Activated gamma-delta T cell (primary cell): ENCODE results near the gene MRPS5.
"Not testable (repeated sequence)": the region's sequence is repeated elsewhere in the genome, so short reads cannot be mapped to it uniquely, and the experiment has no call there.

Experiments
- DNase-seq: peaks from one replicate; lab custom pipeline; 2025; lab: John Stamatoyannopoulos, UW
- total RNA-seq, 2 donors: gene quantifications; one replicate each; lab custom pipeline; 2026; lab: John Stamatoyannopoulos, UW

The MRPS5 gene
- total RNA-seq, result 14.1 to 21.3 reads per million in 2 donors

DNA sequence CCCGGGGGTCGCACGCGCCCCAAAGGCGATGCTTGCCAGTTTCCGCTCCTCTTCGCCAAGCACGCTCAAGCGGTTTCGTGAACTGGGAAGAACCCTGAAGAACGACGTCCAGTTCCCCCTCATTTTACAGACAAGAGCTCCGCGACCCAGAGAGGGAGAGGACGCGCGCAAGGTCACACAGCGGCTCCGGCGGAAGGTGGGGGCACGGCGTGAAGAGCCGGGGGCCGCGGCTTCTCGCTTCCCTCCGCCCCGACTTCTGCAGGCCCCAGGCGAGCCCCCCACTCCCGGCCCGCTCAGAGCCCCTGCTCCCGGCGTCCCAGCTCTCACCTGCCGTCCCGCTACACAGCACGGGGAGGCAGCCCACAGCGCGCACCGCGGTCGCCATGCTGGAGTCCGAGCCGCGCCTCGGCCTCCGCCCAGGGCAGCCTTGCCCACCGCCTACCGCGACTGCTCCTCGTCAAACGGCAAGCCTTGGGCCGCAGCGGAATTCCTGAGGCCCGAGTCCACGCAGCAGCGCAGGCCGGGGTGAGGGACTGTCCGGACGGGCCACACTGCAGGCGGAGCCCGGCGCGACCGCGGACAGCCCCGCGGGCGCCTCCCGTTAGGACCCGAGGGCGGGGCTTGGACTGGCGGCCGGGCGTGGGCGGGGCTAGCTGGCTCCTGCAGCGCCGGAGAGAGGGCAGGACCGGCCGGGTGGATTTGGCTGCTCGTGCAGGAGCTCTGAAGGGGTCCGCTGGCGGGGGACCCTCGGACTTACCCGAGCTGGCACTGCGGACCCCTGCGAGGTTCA is at the start of gene MRPS5:
Gene MRPS5 (minus strand): TSS at position 402 of the 790 bp plus-strand sequence. CDS start 17 bp downstream, at position 385.
- peak; percentile 65 for DNase-seq

DNA sequence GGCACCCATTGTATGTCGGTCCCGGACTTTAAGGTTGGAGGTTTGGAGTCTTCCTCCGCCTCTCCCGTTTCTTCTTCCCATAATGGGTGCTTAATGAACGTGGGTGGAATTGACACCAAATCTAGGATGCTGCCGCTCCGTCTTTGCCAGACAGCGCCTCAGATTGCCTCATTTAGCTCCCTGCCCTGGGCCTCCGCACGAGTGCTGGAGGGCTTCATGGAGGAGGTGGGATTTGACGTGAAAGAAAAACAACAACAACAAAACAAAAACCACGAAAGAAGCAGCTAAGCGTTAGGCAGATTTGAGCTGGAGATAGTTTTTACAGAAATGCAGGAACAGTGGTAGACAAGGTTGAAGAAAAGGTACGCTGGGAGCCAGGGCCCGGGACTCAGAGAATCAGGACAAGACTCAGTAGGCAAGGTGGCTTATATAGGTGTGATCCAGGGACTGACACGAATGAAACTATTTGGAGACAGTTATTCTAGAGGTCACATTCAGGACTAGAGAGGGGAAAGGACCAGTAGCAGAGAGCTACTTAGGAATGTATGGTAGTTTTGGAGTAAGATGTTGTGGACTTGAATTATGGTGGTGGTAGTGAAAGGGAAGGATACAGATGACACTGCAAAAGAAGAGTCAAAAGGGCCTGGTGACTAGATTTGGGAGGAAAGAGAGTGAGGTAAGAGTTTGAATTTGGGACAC is 44.6 kb upstream of the MRPS5 start:
- DNase-seq, result no peak

- peak; percentile 84 for DNase-seq
Measured at GRCh38 chr2:95165371-95166064, 43.9 kb upstream of the MRPS5 start, which contains the start of gene ZNF2. ZNF2 (plus strand) TSS chr2:95165809; CDS start chr2:95176227, 10,418 bp downstream.

DNA sequence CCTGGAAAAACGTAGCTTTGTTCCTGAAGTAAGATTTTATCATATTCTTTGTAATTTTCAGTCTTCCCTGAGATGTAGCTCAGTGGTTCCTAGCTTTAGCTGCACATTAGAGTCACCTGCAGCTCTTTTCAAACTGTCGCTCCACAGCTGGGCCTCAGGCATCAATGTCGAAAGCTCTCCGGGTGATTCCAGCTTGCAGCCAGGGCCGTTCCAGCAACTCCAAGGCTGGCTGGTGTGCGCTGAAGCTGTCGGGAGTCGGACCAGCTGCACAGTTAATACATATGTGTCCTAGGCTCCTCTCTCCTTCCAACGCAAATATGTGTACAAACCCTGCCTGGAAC is 43.4 kb upstream of the MRPS5 start:
- DNase-seq, result no peak

- DNase-seq, result peak; percentile 79
Measured at GRCh38 chr2:95159690-95160449, 38.3 kb upstream of the MRPS5 start, which contains the start of gene ZNF514. ZNF514 (minus strand) TSS chr2:95159848; CDS start chr2:95153253, 6,595 bp downstream.

- DNase-seq, result peak; percentile 17
Measured at GRCh38 chr2:95158891-95159619, 37.4 kb upstream of the MRPS5 start.

DNA sequence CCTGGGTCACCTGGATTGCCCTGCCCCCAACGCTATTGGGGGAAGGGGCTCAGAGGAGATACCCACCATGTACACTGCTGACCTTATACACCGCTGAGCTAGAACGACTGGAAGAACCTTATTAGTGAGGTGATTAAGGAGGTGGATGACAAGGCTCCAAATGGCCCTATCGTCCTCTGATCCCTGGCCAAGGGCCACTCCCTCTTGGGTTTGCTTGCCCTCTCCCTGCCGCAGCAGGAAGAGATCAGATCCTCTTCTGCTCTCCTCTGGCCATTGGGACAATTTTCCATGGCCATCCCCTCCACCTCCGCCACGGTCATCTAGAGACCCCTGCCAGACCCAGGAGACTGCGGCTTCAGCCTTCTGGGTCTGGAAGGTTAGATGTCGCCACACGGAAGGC is 36.8 kb upstream of the MRPS5 start:
- DNase-seq, result no peak

DNA sequence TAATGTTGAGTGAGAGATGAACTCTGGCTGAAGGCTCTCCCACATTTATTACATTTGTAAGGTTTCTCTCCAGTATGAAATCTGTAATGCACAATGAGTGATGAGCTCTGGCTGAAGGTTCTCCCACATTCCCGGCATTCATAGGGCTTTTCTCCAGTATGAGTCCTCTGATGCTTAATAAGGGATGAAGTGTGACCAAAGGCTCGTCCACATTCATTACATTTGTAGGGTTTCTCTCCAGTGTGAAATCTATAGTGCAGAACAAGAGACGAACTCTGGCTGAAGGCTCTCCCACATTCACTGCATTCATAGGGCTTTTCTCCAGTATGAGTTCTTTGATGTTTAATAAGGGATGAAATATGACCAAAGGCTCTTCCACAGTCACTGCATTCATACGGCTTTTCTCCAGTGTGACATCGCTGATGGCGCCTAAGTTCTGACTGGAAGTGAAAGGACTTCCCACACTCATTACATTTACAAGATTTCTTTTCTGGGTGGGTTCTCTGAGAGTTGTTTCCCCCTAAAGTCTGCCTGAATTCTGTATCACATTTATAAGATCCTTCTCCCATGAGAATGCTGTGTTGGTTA is 27.9 kb upstream of the MRPS5 start:
- DNase-seq, result no peak

DNA sequence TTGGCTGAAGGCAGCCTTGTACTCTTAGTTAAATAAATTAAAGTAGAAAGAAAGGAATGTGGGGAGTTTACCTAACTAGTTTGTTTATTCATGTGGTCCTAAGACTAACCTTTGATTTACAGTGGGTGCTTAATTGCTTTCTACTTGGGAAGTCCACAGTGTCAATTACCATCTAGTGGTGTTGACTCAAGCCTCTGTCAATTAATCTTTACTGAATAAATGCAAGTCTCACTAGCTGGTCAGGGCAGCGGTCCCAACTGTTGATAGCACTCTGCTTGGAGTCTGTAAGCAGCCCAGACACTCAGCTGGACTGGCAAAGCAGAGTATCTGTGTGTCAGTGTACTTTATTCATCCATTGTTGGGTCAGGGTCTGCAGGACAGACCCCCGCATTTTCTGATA is 22.2 kb upstream of the MRPS5 start:
- DNase-seq, result no peak

DNA sequence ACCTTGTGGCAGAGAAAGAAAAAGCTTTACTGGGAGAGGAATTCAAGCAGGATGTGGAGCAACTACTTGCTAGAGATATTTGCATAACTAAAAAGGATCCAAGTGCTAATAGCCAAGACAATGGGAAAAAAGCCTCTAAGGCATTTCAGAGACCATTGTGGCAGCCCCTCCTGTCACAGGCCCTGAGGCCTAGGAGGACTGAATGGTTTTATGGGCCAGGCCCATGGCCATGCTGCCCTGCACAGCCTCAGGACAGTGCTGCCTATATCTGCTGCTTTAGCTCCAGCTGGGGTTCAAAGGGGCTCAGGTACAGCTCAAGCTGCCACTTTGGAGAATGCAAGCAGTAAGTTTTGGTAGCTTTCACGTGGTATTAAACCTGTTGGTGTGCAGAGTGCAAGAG is 17.1 kb upstream of the MRPS5 start:
- DNase-seq, result no peak

GRCh38 chr2:95122197-95122551 is 566 bp upstream of the MRPS5 start:
- no peak for DNase-seq

DNA sequence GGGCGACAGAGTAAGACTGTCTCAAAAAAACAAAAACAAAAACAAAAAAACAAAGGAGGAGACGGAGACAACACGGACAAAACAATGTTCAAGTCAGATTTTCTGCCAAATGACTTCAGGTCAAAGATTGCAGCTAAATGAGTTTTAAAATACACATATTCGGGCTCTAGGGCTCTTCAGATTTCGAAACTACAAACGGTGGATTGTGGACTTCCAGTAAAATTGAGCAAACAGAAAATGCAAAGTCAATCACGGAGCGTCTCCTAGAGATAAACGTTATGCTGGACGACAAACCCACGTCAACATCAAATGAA is 558 bp downstream of the MRPS5 start:
- no peak for DNase-seq

- no peak for DNase-seq
Measured at GRCh38 chr2:95115418-95115817, 6.2 kb downstream of the MRPS5 start.

- no peak for DNase-seq
Measured at GRCh38 chr2:95113464-95113863, 8.1 kb downstream of the MRPS5 start.

GRCh38 chr2:95110395-95110794 is 11.2 kb downstream of the MRPS5 start:
- DNase-seq, result no peak

DNA sequence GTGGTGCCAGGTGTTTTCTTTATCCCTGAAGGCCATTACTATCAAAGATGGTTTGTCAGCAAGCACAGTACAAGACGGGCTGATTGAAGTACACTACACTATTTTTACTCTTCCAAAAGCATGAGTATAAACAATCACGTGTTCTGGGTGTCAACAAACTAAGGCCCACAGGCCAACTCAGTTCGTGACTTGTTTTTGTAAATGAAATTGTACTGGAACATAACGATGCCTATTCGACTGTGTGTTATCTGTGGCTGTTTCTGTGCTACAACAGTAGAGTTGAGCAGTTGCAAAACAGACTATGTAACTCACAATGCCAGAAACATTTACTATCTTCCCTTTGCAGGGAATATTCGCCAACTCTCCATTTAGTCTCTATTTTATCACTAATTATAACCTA is 12.3 kb downstream of the MRPS5 start:
- DNase-seq, result no peak

DNA sequence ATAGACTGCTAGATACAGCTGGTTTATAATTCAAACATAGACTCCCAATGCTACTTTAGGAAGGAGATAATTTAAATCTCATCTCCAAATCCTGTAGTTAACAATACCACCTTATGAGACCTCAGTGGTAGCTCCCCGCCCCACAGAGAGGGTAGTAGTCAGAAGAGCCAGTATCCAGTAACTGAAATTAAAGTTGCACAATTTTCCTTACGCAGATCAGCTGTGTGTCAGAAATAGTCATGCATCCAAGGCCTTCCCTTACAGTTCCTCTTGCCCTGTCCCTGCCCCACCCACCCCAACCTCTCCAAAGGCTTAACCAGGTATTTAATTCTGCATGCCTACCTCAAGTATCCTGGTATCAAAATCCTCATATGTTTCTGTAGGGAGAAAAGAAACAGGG is 15.5 kb downstream of the MRPS5 start:
- DNase-seq, result no peak

DNA sequence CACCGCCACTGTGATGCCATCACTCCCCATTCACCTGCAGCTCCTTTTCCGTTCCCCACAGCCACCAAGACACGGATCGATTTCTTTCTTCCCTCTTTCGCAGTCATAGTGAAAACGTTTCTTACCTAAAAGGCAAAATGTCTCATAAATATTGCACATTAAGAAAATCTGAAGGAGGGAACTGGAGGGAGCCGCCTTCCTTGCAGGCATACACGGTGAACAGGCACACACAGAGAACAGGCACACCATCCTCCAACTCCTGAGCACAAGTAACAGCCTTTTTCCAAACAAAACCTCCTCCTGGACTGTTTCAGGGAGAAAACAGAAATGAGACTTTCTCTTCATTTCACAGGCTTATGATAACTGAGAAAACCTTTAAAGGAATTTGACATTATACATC is 17.0 kb downstream of the MRPS5 start:
- no peak for DNase-seq

DNA sequence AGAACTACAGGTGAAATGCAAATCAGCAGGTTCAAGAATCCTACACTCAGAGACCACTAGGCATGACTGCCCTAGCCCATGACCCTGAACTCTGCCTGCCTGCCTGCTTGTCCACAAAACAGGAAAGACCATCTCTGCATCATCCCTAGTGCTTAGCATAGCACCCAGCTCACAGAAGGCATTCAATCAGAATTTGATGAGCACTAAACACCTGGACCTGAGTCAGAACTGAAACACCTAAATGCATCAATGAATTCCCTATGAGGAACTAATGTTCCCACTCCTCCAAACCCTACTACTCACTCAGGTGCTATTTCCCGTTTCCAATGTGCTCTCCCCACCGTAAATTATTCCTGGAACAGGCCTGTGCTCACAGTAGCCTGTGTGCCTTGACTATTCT is 21.7 kb downstream of the MRPS5 start:
- no peak for DNase-seq

DNA sequence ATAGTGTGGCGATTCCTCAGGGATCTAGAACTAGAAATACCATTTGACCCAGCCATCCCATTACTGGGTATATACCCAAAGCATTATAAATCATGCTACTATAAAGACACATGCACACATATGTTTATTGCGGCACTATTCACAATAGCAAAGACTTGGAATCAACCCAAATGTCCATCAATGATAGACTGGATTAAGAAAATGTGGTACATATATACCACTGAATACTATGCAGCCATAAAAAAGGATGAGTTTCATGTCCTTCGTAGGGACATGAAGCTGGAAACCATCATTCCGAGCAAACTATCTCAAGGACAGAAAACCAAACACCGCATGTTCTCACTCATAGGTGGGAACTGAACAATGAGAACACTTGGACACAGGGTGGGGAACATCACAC is 23.3 kb downstream of the MRPS5 start:
- not testable (repeated sequence) for DNase-seq
